Cardiac fibroblast (primary cell): Measurements from ENCODE around the gene CD82.

Source experiments
- DNase-seq, 2 donors: peaks; one replicate each; pipeline versions ENCODE4 v3.0.0 to v3.0.0-alpha.2; 2010; ENCODE audit warnings: low read depth in 2 of 2
- H3K4me3 ChIP-seq, 2 donors: replicated peaks in 1 of 2; 1 replicate in 1 of 2; 2 replicates in 1 of 2; pipeline ENCODE4 v1.5.1; 2011; ENCODE audit warnings: low read depth in 2 of 2, low read length in 2 of 2, mild to moderate bottlenecking in 2 of 2, moderate library complexity in 1 of 2
- TF ChIP-seq, protein P1 (sequence below): IDR thresholded peaks from one replicate; pipeline ENCODE4 v1.5.1; 2011; ENCODE audit warnings: low read depth, mild to moderate bottlenecking, low read length, inconsistent platforms

The CD82 gene

DNA sequence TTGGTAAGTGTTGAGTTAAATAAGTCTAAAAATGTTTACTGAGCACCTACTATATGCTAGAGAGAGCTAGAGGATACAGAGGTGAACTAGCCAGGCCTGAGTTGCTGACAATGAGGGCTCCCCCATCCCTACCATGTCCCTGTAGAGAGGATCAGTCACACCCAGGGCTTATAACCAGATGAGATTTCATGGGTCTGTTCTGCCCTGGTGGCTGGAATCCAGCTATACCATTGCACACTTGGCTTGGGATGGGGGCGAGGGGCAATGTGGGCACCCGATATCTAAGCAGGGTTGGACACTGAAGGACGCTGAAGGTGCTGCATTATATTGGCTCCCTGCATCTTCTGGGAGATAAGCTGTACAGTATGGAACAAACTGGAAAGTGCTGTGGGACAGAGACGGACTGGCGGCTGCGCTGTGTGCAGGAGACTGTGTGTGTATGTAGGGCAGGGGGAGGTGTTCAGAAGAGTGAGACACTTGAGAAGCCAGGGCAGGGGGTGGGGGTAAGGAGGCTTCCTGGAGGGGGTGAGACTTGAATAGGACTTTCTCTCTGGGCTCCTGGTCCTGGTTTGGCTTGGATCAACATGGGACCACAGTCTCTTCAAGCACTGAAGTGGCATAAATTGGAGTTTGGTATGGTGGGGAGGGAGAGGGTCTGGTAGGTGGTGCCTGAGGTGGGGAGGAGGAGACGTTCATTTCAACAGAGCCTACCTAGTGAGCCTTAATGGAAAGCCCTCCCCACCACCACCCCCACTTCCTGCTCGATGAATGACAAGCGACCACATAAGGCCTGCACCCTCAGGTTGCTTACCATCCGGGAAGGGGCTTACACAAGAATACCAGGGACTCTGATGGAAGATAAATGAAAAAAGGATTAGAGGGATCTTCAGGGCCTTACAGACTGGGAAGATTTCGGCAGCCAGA is 1.8 kb downstream of the CD82 start:
- peak overlapping the region in 1 of 2 donors; percentile 53 for H3K4me3 ChIP-seq
- TF ChIP-seq, protein P1, sequence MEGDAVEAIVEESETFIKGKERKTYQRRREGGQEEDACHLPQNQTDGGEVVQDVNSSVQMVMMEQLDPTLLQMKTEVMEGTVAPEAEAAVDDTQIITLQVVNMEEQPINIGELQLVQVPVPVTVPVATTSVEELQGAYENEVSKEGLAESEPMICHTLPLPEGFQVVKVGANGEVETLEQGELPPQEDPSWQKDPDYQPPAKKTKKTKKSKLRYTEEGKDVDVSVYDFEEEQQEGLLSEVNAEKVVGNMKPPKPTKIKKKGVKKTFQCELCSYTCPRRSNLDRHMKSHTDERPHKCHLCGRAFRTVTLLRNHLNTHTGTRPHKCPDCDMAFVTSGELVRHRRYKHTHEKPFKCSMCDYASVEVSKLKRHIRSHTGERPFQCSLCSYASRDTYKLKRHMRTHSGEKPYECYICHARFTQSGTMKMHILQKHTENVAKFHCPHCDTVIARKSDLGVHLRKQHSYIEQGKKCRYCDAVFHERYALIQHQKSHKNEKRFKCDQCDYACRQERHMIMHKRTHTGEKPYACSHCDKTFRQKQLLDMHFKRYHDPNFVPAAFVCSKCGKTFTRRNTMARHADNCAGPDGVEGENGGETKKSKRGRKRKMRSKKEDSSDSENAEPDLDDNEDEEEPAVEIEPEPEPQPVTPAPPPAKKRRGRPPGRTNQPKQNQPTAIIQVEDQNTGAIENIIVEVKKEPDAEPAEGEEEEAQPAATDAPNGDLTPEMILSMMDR: peak; percentile 15
- no peak for DNase-seq

DNA sequence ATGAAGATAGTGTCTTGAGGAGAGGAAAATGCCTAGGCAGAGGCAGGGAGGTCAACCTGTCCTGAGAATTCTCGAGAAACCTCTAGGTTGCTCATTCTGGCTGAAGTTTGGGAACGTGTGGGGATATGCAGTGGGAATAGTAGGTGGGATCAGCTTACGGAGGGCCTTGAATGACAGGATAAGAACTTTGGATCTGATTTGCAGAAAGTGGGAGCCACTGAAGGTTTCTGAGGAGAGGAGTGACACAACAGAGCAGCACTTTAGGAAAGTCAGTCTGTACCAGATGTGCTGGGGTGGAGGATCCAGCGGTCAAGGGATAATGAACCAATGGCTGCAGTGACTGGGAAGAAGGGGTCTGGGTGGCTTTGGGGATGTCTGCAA is 2.4 kb downstream of the CD82 start:
- TF ChIP-seq, protein P1: no peak
- no peak for DNase-seq
- H3K4me3 ChIP-seq: no peak overlapping the region

DNA sequence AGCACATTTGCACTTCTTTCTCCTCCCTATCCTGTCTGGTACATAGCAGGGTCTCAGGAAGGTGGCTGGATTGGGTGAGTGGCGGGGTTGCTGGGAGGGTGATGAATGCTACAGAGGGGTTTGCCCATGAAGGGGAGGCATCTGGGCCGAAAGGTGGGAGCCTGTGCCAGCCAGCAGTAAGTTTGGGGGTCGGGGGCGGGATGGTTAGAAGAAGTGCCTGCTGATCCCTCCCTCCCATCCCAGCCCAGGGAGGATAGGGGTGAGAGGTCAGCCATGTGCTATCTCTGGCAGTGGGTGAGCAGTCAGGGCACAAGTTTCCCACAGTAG is 2.8 kb downstream of the CD82 start:
- DNase-seq: no peak
- no peak overlapping the region for H3K4me3 ChIP-seq
- TF ChIP-seq, protein P1: no peak

DNA sequence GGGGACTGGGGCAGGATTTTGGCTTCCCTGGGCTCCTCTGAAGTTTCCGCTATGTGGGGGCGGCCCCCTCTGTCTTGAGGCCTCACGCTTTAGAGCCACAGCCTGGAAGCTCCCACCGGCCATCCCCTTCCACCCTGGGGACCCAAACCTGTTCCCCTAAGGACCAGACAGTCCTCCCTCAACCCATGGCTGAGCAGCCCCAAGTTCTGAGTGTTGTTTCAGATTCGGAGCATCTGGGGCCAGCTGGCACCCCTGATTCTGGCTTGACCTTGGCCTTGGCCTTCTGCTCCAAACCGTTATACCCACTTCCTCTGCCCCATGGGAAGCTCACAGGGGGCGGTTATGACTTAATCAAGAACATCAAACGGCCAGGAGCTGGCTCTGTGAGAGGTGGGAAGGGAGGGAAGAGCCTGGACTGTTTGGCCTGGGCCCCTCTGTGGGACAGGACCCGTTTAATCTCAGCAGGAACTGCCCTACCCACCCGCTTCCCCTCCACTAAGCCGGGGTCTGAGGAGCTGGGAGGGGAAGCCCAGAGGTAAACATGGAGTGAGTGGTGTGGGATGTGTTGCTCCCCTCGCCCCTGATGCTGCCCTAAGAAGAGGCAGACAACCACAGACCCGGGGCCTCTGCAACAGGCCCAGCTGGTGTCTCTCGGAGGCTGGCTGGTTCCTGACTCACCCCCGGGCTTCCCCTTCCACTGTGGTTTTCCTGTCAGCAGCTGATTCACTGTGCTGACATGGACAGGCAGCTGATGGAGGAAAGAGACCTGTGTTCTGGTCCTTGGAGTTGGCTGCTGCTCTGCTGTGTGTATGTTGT is 3.4 kb downstream of the CD82 start:
- peak overlapping the region in 1 of 2 donors; percentile 18 for H3K4me3 ChIP-seq
- TF ChIP-seq, protein P1: no peak
- peak; percentile 86 to 95 for DNase-seq

DNA sequence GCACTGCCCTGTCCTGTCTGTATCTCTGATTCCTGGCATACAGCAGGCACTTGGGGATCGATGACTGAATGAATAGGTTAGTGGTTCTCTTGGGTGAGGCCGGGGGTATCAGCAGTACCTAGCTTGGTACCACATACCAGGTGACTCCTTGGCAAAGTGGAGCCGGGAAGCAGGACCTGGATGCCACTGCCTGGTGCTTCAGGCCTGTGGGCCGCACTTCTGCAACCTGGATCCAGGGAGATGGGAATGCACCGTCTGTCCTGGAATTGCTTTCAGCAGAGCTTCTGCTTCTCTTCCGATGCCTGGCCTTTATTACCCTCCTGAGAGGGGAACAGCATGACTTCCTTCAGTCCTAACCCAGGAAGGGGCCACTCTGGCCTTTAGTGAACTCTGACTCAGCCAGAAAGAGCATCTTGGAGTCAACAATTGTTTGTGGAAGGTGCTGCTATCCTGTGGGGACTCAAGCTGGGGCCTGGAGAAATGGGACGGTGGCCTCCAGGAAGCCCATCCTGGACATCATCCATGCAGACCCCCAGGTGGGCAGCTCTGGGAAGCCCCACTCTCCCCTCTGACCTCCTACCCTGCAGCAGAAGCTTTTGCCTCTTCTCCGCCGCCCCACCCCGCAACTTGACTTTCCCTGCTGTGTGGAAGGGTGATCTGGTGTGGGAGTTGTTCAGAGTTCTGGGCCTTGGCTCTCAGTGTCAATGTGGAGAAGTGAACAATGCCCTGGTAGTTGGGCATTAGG is 5.1 kb downstream of the CD82 start:
- DNase-seq: no peak
- H3K4me3 ChIP-seq: no peak overlapping the region
- TF ChIP-seq, protein P1: no peak

DNA sequence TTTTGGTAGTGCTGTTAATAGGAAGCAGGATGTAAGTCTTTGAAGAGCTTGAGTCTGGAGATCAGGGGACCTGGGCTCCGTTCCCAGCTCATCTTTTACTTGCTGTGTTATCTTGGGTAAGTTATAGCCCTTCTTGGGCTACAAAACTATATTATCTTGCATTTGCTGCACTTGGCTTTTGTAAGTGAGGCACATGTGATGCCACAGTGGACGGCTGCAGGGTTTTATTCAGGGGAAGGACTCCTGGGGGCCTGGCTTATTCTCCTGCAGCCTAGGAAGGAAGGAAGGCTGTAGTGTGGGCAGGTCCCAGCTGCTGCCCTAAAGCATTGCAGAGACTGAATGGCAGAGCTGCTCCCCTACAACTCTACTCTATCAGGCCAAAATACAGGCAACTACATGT is 6.4 kb downstream of the CD82 start:
- no peak for DNase-seq
- no peak overlapping the region for H3K4me3 ChIP-seq
- TF ChIP-seq, protein P1: no peak
